ENCODE results near the gene MYO18B.

DNA sequence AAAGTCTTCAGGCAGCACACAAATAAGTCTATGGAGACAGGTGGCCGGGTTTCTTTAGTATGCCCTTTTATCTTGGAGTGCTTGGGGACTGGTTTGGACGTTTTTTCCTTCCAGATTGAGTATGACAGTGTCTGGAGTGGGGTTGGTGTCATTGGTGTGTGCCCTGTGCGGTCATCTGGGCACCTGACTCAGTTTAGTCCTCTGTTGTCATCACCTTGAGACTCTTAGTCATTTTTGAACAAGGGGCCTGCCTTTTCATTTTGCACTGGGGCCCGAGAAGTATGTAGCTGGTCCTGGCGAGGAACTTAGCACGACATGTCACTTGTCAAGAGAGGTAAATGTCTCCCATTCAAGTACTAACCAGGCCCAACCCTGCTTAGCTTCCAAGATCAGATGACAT is 27.2 kb upstream of the MYO18B start:
- TF ChIP-seq CTCF (IDR thresholded peaks at IDR 0.05; ENCODE audit: low read depth, low read length) (no peak), MAX (IDR thresholded peaks at IDR 0.05; ENCODE audit: low read depth, low read length) (no peak)

All from NB4 (cell line).